Mesothelial cell of epicardium (in vitro differentiated cells): ENCODE measurements around the gene POLDIP2. TPM values are rescaled to one million over a fixed set of nuclear protein-coding genes. Genes with fewer than 3 reads are reported as not detected.

ENCODE experiments used
- DNase-seq, 2 experiments: peaks; one replicate each; pipeline ENCODE4 v3.0.0; 2021; ENCODE audit warnings: low spot score in 2 of 2; ENCODE audit not compliant: unreplicated experiment in 2 of 2
- H3K27ac Mint-ChIP-seq: 2 replicates; pipeline ENCODE4 v1.8.0; 2021; ENCODE audit warnings: mixed read lengths
- H3K27me3 Mint-ChIP-seq: 2 replicates; pipeline ENCODE4 v1.8.0; 2021; ENCODE audit warnings: low read depth, mixed read lengths
- H3K36me3 Mint-ChIP-seq: 2 replicates; pipeline ENCODE4 v1.8.0; 2021; ENCODE audit warnings: mixed read lengths
- H3K4me1 Mint-ChIP-seq: 2 replicates; pipeline ENCODE4 v1.8.0; 2021; ENCODE audit warnings: mixed read lengths
- H3K4me3 Mint-ChIP-seq: 2 replicates; pipeline ENCODE4 v1.8.0; 2021; ENCODE audit warnings: mild to moderate bottlenecking, moderate library complexity, mixed read lengths
- H3K9me3 Mint-ChIP-seq: 2 replicates; pipeline ENCODE4 v1.8.0; 2021; ENCODE audit warnings: mixed read lengths
- CTCF ChIP-seq: fragments of 200-600 bp; sonication (generic); IDR thresholded peaks from one replicate; pipeline ENCODE4 v1.5.0; 2021; ENCODE audit warnings: antibody characterized with exemption; ENCODE audit not compliant: unreplicated experiment
- total RNA-seq: library from RNA; stranded (reverse); gene quantifications from 3 replicates; pipeline ENCODE4 v1.2.1, GENCODE V29; 2021

The POLDIP2 gene
- total RNA-seq, 1 donor from 2014 or later = 60.9 TPM

DNA sequence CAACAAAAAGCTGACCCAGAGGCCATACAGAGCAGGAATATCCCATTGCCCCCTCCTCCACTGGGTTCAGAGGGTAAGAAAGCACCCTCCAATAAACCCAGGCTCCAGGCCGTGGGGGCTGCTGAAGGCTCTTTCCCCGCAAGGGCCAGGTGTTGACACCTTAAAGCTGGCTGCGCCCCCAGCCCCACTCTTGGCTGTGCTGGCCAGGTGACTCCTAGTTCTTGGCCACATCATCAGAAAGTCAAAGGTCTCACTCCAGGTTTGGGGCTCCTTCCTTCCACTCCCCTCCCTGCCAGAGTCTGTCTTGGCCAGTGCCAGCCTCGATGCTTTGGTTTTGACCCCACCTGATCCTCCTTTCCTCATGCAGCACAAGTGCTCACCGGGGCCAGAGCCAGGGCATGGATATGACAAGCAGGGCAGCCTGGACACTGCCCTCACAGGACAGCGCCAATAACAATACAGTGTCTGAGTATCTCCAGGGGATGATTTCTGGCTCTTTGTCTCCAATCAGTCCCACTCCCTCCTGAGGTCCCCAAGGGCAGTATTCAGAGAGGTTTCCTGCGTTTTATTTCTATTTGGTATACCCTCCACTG, 40.5 kb upstream of the POLDIP2 start:
- Mint-ChIP-seq H3K9me3 (no peaks in the 10 kb centered on the region), H3K4me1 (no peaks in the 10 kb centered on the region), H3K36me3 (peaks cover 7% of the 10 kb centered on the region), H3K4me3 (no peak overlapping the region), H3K27ac (no peak overlapping the region), H3K27me3 (no peaks in the 10 kb centered on the region)
- TF ChIP-seq CTCF = no peak
- no peak for DNase-seq

- no peaks in the 10 kb centered on the region for H3K9me3 Mint-ChIP-seq
- no peaks in the 10 kb centered on the region for H3K4me1 Mint-ChIP-seq
- H3K4me3 Mint-ChIP-seq = no peak overlapping the region
- H3K27ac Mint-ChIP-seq = no peak overlapping the region
- no peak for DNase-seq
- peaks cover 7% of the 10 kb centered on the region for H3K36me3 Mint-ChIP-seq
- no peaks in the 10 kb centered on the region for H3K27me3 Mint-ChIP-seq
- no peak for TF ChIP-seq CTCF
Measured at GRCh38 chr17:28397275-28397674, 39.9 kb upstream of the POLDIP2 start.

DNA sequence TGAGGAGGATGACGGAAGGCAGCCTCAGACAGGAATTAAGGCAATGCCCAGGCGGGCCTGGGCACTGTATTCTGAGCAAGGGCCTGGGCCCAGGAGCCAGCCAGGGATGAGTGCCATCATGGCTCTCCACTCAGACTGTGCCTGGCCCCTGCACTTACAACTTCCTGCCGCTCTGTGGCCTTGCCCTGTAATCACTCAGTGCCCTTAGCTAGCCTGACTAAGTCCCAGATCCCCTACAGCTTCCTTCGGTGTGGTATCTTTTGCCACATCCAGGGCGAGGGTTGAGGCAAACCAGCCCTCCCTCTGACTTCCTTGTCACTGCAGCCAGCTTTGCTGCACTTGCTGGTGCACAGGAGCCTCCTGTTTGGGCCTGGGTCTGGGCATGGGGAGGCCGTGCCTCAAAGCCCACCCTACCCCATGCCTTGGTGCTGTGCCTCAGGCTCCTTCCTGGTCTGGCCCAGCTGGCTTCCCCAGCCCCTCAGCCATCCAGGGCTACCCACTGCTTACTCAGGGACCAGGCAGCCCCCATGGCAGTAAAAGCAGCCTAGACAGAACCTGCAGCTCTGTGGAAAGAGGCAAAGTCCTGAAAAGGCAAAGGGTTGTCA, 39.4 kb upstream of the POLDIP2 start:
- H3K27ac Mint-ChIP-seq = no peak overlapping the region
- no peak overlapping the region for H3K4me3 Mint-ChIP-seq
- H3K27me3 Mint-ChIP-seq = no peaks in the 10 kb centered on the region
- peaks cover 7% of the 10 kb centered on the region for H3K36me3 Mint-ChIP-seq
- DNase-seq = no peak
- TF ChIP-seq CTCF = no peak
- no peaks in the 10 kb centered on the region for H3K9me3 Mint-ChIP-seq
- no peaks in the 10 kb centered on the region for H3K4me1 Mint-ChIP-seq

DNA sequence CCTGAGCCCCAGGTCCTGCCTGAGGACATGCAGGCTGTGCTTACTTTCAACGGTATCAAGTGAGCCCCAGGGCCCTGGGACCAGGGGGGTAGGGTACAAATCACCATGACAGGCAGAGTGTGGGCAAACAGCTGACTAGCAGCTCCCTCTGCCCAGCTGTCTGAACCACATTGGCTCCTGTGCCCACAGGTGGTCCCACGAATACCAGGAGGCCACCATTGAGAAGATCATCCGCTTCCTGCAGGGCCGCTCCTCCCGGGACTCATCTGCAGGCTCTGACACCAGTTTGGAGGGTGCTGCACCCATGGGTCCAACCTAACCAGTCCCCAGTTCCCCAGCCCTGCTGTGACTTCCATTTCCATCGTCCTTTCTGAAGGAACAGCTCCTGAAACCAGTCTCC, 38.6 kb upstream of the POLDIP2 start:
- H3K36me3 Mint-ChIP-seq = peaks cover 3% of the 10 kb centered on the region
- no peak for TF ChIP-seq CTCF
- H3K4me1 Mint-ChIP-seq = no peaks in the 10 kb centered on the region
- no peak overlapping the region for H3K4me3 Mint-ChIP-seq
- H3K27me3 Mint-ChIP-seq = no peaks in the 10 kb centered on the region
- H3K9me3 Mint-ChIP-seq = no peaks in the 10 kb centered on the region
- no peak overlapping the region for H3K27ac Mint-ChIP-seq
- DNase-seq = no peak

GRCh38 chr17:28395426-28395825, 38.1 kb upstream of the POLDIP2 start:
- no peaks in the 10 kb centered on the region for H3K27me3 Mint-ChIP-seq

More at GRCh38 chr17:28395426-28395825, 38.1 kb upstream of the POLDIP2 start:
- no peak for DNase-seq
- TF ChIP-seq CTCF = no peak
- H3K36me3 Mint-ChIP-seq = peaks cover 8% of the 10 kb centered on the region
- H3K27ac Mint-ChIP-seq = no peak overlapping the region
- no peaks in the 10 kb centered on the region for H3K9me3 Mint-ChIP-seq
- no peaks in the 10 kb centered on the region for H3K4me1 Mint-ChIP-seq
- H3K4me3 Mint-ChIP-seq = no peak overlapping the region
